Prostate gland (tissue), 2 donors: ENCODE results near the gene RFWD3. TPM values are rescaled to one million over a fixed set of nuclear protein-coding genes. Genes with fewer than 3 reads are reported as not detected.
A peak's percentile ranks its signal among the peaks of the same experiment; 100 is the strongest.

Source experiments
- DNase-seq: peaks from one replicate; pipeline ENCODE4 v3.0.0-alpha.2; 2019; ENCODE audit warnings: low spot score
- H3K27ac ChIP-seq, 2 donors: fragments of 200-600 bp; sonication (generic); 2 replicates each; pipeline ENCODE4 v1.5.1; 2017 to 2019
- H3K27me3 ChIP-seq: fragments of 200-600 bp; sonication (generic); replicated peaks from 2 replicates; pipeline ENCODE4 v1.5.1; 2019; ENCODE audit not compliant: insufficient read depth
- H3K36me3 ChIP-seq, 2 donors: fragments of 200-600 bp; sonication (generic); 1 replicate in 1 of 2; 2 replicates in 1 of 2; pipeline versions ENCODE4 v1.5.1 to v1.8.1; 2017 to 2019
- H3K4me1 ChIP-seq: fragments of 200-600 bp; sonication (generic); replicated peaks from 2 replicates; pipeline ENCODE4 v1.5.1; 2019
- H3K4me3 ChIP-seq, 2 donors: fragments of 200-600 bp; sonication (generic); 2 replicates each; pipeline ENCODE4 v1.5.1; 2017 to 2019
- H3K9me3 ChIP-seq: fragments of 200-600 bp; sonication (generic); 2 replicates; pipeline ENCODE4 v1.5.1; 2017
- CTCF ChIP-seq, 4 experiments: fragments of 200-600 bp in 2 of 4; fragments of 450-650 bp in 2 of 4; sonication (generic) in 2 of 4; IDR thresholded peaks; 1 replicate in 3 of 4; 2 replicates in 1 of 4; pipeline ENCODE4 v1.5.1; 2016 to 2019; ENCODE audit warnings: antibody characterized with exemption in 4 of 4, mild to moderate bottlenecking in 2 of 4, moderate library complexity in 2 of 4
- POLR2A ChIP-seq: fragments of 450-650 bp; IDR thresholded peaks from one replicate; pipeline ENCODE4 v1.6.1; 2016; ENCODE audit warnings: antibody characterized with exemption, mild to moderate bottlenecking
- POLR2AphosphoS5 ChIP-seq: sonication (generic); formaldehyde crosslinking; IDR thresholded peaks from one replicate; pipeline ENCODE4 v1.6.1; 2017; ENCODE audit warnings: antibody characterized with exemption
- WGBS: methylation state at CpG from one replicate; pipeline ENCODE4 v1.1.5; 2018; 5-methylcytosine and 5-hydroxymethylcytosine counted together
- intact Hi-C: fragments of 100-400 bp; cut with DNase I; formaldehyde crosslinking; loops from one replicate; pipeline ENCODE4 v1.14.2; 2022
- total RNA-seq, 2 donors: library from RNA; depleted of rRNA; stranded (reverse); fragments of >200 nt; gene quantifications; one replicate each; pipeline ENCODE4 v1.1.0, GENCODE V29; 2016

The RFWD3 gene
- total RNA-seq, 2 donors from 2014 or later = 15.7 to 36.9 TPM

- Histone ChIP-seq H3K4me1 (no peaks in the 10 kb centered on the region), H3K36me3 (no peaks in the 10 kb centered on the region), H3K27ac (no peak overlapping the region), H3K9me3 (no peaks in the 10 kb centered on the region), H3K27me3 (no peaks in the 10 kb centered on the region), H3K4me3 (no peak overlapping the region)
- 96% methylated on average over 11 of the region's 12 CpGs for WGBS
- intact Hi-C loops = no loop called here
- no peak for DNase-seq
- no peak for TF ChIP-seq POLR2AphosphoS5
- TF ChIP-seq POLR2A = no peak
- TF ChIP-seq CTCF (IDR thresholded peaks at IDR 0.05) = no peak
These were observed 45.3 kb upstream of the RFWD3 start for GRCh38 chr16:74711938-74712337.

GRCh38 chr16:74710401-74710800, 43.7 kb upstream of the RFWD3 start:
- H3K4me1 ChIP-seq = no peaks in the 10 kb centered on the region
- DNase-seq = no peak
- no peaks in the 10 kb centered on the region for H3K9me3 ChIP-seq
- no peak overlapping the region for H3K4me3 ChIP-seq
- H3K27ac ChIP-seq = no peak overlapping the region
- 97% methylated on average over 8 of the region's 8 CpGs for WGBS
- no peaks in the 10 kb centered on the region for H3K36me3 ChIP-seq
- TF ChIP-seq POLR2A (no peak), POLR2AphosphoS5 (no peak), CTCF (IDR thresholded peaks at IDR 0.05) (no peak)
- H3K27me3 ChIP-seq = no peaks in the 10 kb centered on the region
- intact Hi-C loops = no loop called here

- H3K4me1 ChIP-seq = no peaks in the 10 kb centered on the region
- H3K27me3 ChIP-seq = no peaks in the 10 kb centered on the region
- peak; percentile 73 for DNase-seq
- H3K27ac ChIP-seq = no peak overlapping the region
- intact Hi-C loops = loop anchor here (5.0 to 10.0 kb wide), 2 partner anchors 153 to 405 kb away; partner anchors contain the start of gene LDHD
- H3K36me3 ChIP-seq = no peaks in the 10 kb centered on the region
- TF ChIP-seq POLR2A (no peak), CTCF (IDR thresholded peaks at IDR 0.05) (peak; percentile 81 to 98 (median 96)), POLR2AphosphoS5 (peak; percentile 63)
- H3K4me3 ChIP-seq = no peak overlapping the region
- WGBS = 0% methylated on average over 6 of the region's 6 CpGs
- no peaks in the 10 kb centered on the region for H3K9me3 ChIP-seq
These were observed 42.8 kb upstream of the RFWD3 start for GRCh38 chr16:74709441-74709877.

GRCh38 chr16:74700438-74701225, 34.0 kb upstream of the RFWD3 start, which contains the start of gene MLKL:
Gene MLKL, minus strand, starts transcription at chr16:74700862. Its CDS starts 5,105 bp downstream, at chr16:74695757.
- Histone ChIP-seq H3K36me3 (no peaks in the 10 kb centered on the region), H3K9me3 (no peaks in the 10 kb centered on the region), H3K27ac (peak within 1 kb of the TSS; percentile 62 to 70), H3K4me1 (no peaks in the 10 kb centered on the region), H3K4me3 (peak within 1 kb of the TSS; percentile 39 to 57), H3K27me3 (no peaks in the 10 kb centered on the region)
- 1% methylated on average over 35 of the region's 35 CpGs for WGBS
- intact Hi-C loops = loop anchor here (10.0 kb wide), 1 partner anchor 414 kb away; the partner anchor contains the start of gene LDHD
- TF ChIP-seq CTCF (IDR thresholded peaks at IDR 0.05) (peak in 1 of 4 experiments; percentile 29), POLR2A (peak; percentile 48), POLR2AphosphoS5 (peak; percentile 52)
- peak; percentile 29 for DNase-seq
